Left ventricle myocardium inferior (tissue), 1 donor: ENCODE data around the gene RTRAF. TPM values are rescaled to one million over a fixed set of nuclear protein-coding genes. Genes with fewer than 3 reads are reported as not detected.

Experiments used
- DNase-seq: peaks from one replicate; pipeline ENCODE4 v3.0.0-alpha.2; 2020
- H3K27ac ChIP-seq: fragments of 200-600 bp; replicated peaks from 2 replicates; pipeline ENCODE4 v1.8.0; 2021
- H3K27me3 ChIP-seq: fragments of 200-600 bp; 2 replicates; pipeline ENCODE4 v1.8.0; 2021; ENCODE audit warnings: low read depth
- H3K36me3 ChIP-seq: fragments of 200-600 bp; 2 replicates; pipeline ENCODE4 v1.8.0; 2021
- H3K4me1 ChIP-seq: fragments of 200-600 bp; 2 replicates; pipeline ENCODE4 v1.8.0; 2021
- H3K4me3 ChIP-seq: fragments of 200-600 bp; 2 replicates; pipeline ENCODE4 v1.8.0; 2021; ENCODE audit warnings: mild to moderate bottlenecking, moderate library complexity
- H3K9me3 ChIP-seq: fragments of 200-600 bp; replicated peaks from 2 replicates; pipeline ENCODE4 v1.8.0; 2021
- intact Hi-C: fragments of 100-400 bp; cut with micrococcal nuclease; formaldehyde crosslinking; loops from one replicate; pipeline ENCODE4 v1.11.0; 2022
- total RNA-seq: library from RNA; stranded (reverse); fragmentation: NEBNext Ultra II Directional; extraction: Animal tissue kit (Norgen Biotek cat#: 25700); gene quantifications from one replicate; pipeline ENCODE4 v1.2.1, GENCODE V29; 2021
- TF ChIP-seq, protein P1 (sequence below): fragments of 200-600 bp; IDR thresholded peaks from 2 replicates; pipeline ENCODE4 v1.8.0; 2021; ENCODE audit warnings: antibody characterized with exemption, mild to moderate bottlenecking, borderline replicate concordance
- donor health status: DM: no; HTN: yes; CAD: no; lungs with severe emphysema.

The RTRAF gene
- total RNA-seq, 1 donor from 2014 or later, result 237 TPM

DNA sequence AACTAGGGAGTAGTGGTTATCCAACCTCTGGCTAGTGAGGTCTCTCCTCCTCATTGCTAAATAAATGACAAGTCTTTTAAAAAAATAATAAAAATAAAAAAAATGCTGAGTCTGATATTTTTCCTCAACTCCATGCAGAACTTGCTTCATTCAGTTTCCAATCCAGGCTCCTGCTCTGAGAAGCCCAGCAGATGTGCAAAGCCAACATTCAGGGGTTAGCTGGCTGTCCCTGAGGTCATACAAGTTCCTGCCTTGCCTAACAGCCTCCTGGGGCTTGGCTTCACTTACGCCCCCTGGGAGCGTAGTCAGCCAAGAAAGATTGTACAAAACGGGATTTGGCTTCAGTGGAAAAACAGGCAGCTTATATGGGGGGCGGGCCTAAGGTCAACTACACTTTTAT lies 23.3 kb downstream of the RTRAF start:
- no peak overlapping the region for H3K4me3 ChIP-seq
- peaks cover 94% of the 10 kb centered on the region for H3K4me1 ChIP-seq
- peaks cover 55% of the 10 kb centered on the region for H3K36me3 ChIP-seq
- peak overlapping the region; percentile 89 for H3K27ac ChIP-seq
- DNase-seq, result peak; percentile 76
- no peaks in the 10 kb centered on the region for H3K27me3 ChIP-seq
- intact Hi-C loops, result no loop called here
- TF ChIP-seq, protein P1, sequence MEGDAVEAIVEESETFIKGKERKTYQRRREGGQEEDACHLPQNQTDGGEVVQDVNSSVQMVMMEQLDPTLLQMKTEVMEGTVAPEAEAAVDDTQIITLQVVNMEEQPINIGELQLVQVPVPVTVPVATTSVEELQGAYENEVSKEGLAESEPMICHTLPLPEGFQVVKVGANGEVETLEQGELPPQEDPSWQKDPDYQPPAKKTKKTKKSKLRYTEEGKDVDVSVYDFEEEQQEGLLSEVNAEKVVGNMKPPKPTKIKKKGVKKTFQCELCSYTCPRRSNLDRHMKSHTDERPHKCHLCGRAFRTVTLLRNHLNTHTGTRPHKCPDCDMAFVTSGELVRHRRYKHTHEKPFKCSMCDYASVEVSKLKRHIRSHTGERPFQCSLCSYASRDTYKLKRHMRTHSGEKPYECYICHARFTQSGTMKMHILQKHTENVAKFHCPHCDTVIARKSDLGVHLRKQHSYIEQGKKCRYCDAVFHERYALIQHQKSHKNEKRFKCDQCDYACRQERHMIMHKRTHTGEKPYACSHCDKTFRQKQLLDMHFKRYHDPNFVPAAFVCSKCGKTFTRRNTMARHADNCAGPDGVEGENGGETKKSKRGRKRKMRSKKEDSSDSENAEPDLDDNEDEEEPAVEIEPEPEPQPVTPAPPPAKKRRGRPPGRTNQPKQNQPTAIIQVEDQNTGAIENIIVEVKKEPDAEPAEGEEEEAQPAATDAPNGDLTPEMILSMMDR, result peak; percentile 15
- no peaks in the 10 kb centered on the region for H3K9me3 ChIP-seq

DNA sequence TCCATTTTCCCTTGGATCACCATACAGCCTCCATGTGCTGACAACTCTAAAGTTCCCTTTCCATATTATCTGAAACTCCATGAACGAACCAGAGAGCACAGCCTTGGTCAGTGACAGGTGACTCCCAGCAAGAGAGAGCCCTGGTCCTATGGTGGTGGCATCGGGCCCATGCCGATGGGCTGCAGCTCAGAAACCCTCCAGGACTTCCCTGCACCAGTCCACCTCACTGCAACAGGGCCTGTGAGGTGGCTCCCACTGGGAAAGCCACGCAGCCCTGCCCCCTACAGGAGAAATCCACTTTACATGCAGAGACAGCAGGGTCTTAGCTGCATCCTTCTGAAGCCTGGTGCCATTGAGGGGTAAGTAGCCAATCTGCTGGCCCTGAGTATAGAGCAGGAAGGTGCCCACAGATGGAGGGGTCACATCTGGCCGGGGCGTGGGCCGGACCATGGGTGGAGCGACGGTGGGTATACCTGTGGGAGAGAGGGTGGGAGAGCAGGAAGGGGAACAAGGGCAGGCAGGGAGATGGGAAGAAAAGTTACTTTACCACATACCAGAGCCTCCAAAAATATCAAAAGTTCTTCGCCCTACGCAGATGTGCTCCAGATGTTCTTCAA lies 24.7 kb downstream of the RTRAF start:
- H3K4me3 ChIP-seq, result peak overlapping the region; percentile 39
- TF ChIP-seq, protein P1, result peak; percentile 34
- H3K4me1 ChIP-seq, result peaks cover 98% of the 10 kb centered on the region
- no peaks in the 10 kb centered on the region for H3K9me3 ChIP-seq
- DNase-seq, result peak; percentile 48
- intact Hi-C loops, result no loop called here
- H3K27ac ChIP-seq, result peak overlapping the region; percentile 89
- no peaks in the 10 kb centered on the region for H3K27me3 ChIP-seq
- H3K36me3 ChIP-seq, result peaks cover 48% of the 10 kb centered on the region

DNA sequence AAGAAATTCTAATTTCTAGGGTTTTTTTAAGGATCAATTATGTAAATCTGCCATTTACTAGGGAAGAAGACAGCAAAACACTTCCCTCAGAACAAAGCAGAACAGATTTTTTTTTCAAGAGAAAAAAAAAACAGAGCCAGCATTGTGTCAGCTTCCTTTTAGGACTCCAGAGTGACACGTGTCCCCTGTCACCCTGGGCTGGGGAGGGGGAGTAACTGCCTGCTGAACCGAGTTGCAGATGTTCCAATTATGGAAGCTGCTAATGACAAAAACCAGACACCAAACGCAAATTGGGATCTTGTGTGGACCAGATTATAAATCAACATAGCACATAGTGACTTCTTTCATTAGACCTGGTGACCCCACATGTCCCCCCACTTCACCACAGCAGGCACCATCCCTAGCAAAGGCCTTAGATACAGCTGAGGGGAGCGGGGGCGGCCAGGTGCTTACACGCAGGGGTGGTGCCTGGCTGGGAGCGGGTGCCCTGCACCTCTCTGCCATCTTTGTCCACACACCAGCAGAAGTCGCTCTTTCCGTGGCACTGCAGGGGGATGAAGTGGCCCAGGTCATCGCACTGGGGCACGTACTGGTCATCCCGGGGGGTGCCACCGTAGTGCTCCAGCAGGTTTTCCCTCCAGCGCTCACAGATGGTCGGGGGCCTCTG lies 25.4 kb downstream of the RTRAF start:
- TF ChIP-seq, protein P1, result no peak
- intact Hi-C loops, result no loop called here
- peak overlapping the region; percentile 39 for H3K4me3 ChIP-seq
- H3K4me1 ChIP-seq, result peaks cover 100% of the 10 kb centered on the region
- H3K36me3 ChIP-seq, result peaks cover 48% of the 10 kb centered on the region
- H3K27ac ChIP-seq, result peak overlapping the region; percentile 89
- peak; percentile 65 for DNase-seq
- no peaks in the 10 kb centered on the region for H3K9me3 ChIP-seq
- no peaks in the 10 kb centered on the region for H3K27me3 ChIP-seq

DNA sequence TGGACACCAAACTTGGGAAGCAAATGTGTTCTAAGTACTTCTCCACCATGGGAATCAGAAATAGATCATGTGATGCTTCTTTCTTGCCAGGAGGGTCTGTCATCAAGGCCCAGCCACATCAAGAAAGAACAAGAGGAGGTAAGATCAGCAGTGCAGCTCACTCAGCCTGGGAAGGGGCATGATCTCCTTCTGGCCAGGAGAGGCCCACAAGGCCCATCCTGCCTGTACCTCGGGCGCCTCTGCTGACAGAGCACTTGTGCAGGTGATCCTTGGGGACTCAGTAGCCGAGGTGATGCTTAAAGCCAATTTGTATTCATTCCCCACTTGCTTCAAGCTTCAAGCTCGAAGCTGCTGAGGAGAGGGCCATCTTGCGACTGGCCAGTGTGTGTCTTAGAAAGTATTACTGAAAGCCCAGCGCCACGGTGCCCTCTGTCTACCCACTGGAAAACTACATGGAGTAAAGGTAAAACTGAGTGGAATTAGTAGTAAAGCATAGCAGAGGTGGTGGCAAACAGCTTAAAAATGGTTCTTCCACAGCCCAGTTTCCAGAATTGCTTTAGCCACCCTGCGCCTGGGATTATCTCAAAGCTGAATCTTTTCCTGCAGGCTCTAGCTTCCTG lies 26.2 kb downstream of the RTRAF start:
- TF ChIP-seq, protein P1, result peak; percentile 66
- Histone ChIP-seq H3K27ac (peak overlapping the region; percentile 89), H3K27me3 (no peaks in the 10 kb centered on the region), H3K36me3 (peaks cover 47% of the 10 kb centered on the region), H3K9me3 (no peaks in the 10 kb centered on the region), H3K4me3 (no peak overlapping the region), H3K4me1 (peaks cover 100% of the 10 kb centered on the region)
- DNase-seq, result no peak
- intact Hi-C loops, result no loop called here

DNA sequence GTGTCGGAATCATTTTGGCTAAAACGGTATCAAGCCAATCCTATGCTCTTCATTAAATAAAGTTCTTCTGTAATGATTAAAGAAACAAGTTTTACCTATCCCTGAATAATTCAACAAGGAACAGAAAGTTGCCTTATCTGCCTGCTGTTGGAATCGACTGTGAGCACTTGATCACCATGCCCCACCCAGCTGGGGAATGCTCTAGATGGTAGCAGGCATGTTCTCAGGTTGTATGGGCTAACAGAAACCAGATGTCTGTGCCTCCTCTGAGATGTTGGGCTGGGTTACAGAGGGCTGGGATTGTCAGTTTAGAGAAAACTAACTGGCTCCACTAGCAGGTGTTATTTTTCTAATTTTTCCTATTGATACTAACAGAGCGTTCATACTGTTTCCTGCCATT lies 28.9 kb downstream of the RTRAF start:
- H3K9me3 ChIP-seq, result no peaks in the 10 kb centered on the region
- peaks cover 100% of the 10 kb centered on the region for H3K4me1 ChIP-seq
- H3K27ac ChIP-seq, result peak overlapping the region; percentile 89
- no peak for DNase-seq
- intact Hi-C loops, result no loop called here
- H3K36me3 ChIP-seq, result peaks cover 29% of the 10 kb centered on the region
- no peak overlapping the region for H3K4me3 ChIP-seq
- TF ChIP-seq, protein P1, result no peak
- H3K27me3 ChIP-seq, result no peaks in the 10 kb centered on the region
